IPS DF 6.9 (cell line): Measurements from ENCODE around the gene YPEL2.

ENCODE experiments used
- DNase-seq: peaks from one replicate; pipeline ENCODE4 v3.0.0-alpha.2; 2013; ENCODE audit warnings: low read depth, low spot score
- H3K27ac ChIP-seq: one replicate; pipeline ENCODE4 v1.5.1; 2013; ENCODE audit warnings: low read length, control low read depth
- H3K27me3 ChIP-seq: 2 replicates; pipeline ENCODE4 v1.6.1; 2013; ENCODE audit warnings: mild to moderate bottlenecking, low read length; ENCODE audit not compliant: control insufficient read depth, insufficient read depth
- H3K36me3 ChIP-seq: 2 replicates; pipeline ENCODE4 v1.6.1; 2013; ENCODE audit warnings: low read length; ENCODE audit not compliant: control insufficient read depth, insufficient read depth
- H3K4me1 ChIP-seq: 2 replicates; pipeline ENCODE4 v1.6.1; 2013; ENCODE audit warnings: low read length; ENCODE audit not compliant: control insufficient read depth, insufficient read depth
- H3K4me3 ChIP-seq: 2 replicates; pipeline ENCODE4 v1.5.1; 2013; ENCODE audit warnings: mild to moderate bottlenecking, low read length
- H3K9me3 ChIP-seq: 2 replicates; pipeline ENCODE4 v1.6.1; 2013; ENCODE audit warnings: low read length, inconsistent platforms; ENCODE audit not compliant: control insufficient read depth, insufficient read depth
- WGBS: extraction: QIAGEN DNeasy Blood & Tissue Kit; methylation state at CpG from one replicate; pipeline ENCODE4 v1.1.7; 2013; ENCODE audit warnings: mixed read lengths, missing lambda C conversion rate; ENCODE audit not compliant: insufficient read length, insufficient coverage; 5-methylcytosine and 5-hydroxymethylcytosine counted together

The YPEL2 gene

GRCh38 chr17:59357219-59357697 lies 25.8 kb downstream of the YPEL2 start:
- H3K27me3 ChIP-seq, result no peaks in the 10 kb centered on the region
- no peak overlapping the region for H3K27ac ChIP-seq
- H3K9me3 ChIP-seq, result no peaks in the 10 kb centered on the region
- no peak for DNase-seq
- no peak overlapping the region for H3K4me3 ChIP-seq
- no peaks in the 10 kb centered on the region for H3K4me1 ChIP-seq
- no peaks in the 10 kb centered on the region for H3K36me3 ChIP-seq

- DNase-seq, result no peak
- no peak overlapping the region for H3K27ac ChIP-seq
- H3K36me3 ChIP-seq, result no peaks in the 10 kb centered on the region
- H3K4me1 ChIP-seq, result no peaks in the 10 kb centered on the region
- WGBS, result no CpG with 5 or more reads among the region's 1 CpG
- no peaks in the 10 kb centered on the region for H3K9me3 ChIP-seq
- no peak overlapping the region for H3K4me3 ChIP-seq
- H3K27me3 ChIP-seq, result no peaks in the 10 kb centered on the region
These were observed 26.5 kb downstream of the YPEL2 start for GRCh38 chr17:59357929-59358328.

DNA sequence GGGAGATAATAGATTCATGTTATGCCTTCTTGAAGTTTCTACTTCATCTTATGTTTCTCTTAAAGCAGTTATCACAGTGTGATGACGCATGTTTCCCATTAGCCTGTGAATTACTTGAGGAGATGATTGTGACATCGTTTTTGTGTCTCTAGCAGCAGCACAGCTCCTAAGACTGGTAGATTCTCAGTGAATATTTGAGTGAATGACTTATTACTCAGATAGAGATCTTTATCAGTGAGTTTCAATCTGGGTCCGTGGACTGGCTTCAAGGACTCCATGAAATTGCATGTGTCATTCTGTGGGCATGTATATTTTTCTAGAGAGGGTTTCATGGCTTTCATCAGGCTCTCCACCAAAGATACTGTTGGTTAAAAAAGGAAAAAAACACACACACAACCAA lies 29.9 kb downstream of the YPEL2 start:
- DNase-seq, result no peak
- Histone ChIP-seq H3K27me3 (no peaks in the 10 kb centered on the region), H3K9me3 (no peaks in the 10 kb centered on the region), H3K4me3 (no peak overlapping the region), H3K4me1 (peaks cover 7% of the 10 kb centered on the region), H3K27ac (no peak overlapping the region), H3K36me3 (no peaks in the 10 kb centered on the region)
- no CpG with 5 or more reads among the region's 3 CpGs for WGBS

DNA sequence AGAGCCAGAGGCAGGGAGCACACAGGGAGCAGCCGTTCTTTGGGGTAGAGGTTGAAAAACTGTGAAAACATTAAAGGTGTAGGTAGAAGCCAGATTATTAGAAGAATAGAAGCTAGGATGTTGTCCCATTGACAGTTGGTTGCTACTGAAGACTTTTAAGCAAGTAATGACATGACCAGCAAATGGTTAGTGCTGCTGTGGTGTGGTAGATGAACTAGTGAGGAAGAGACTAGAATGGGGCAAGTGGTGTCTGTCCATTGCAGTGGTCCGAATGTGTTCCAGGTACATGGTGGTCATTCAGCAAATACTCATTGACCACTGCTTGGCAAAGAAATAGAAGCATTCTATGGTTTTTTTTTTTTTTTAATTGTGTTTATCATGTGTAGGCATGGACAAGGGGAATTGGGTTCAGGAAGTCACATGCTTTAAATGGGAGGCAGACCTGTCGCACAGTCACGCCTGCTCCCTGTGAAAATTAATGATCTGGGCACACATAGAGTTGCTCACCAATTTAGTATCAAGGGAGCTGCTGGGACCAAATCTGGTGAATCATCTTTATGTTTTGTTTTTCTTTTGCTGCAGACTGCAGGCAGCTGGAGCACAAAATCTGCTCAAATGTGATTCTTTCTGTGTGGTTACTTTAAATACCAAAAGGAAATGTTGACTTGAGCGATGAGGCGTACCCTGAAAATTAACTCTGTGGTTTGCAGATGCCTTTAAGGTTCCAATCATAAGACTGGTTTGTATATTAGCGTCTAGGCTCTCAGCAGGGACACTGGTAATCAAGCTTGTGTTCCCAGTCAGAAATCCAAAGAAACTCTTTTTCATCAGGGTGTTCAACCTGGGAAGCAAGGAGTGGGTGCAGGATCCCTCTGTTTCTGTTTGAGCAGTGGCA lies 30.7 kb downstream of the YPEL2 start:
- no peak overlapping the region for H3K27ac ChIP-seq
- peaks cover 10% of the 10 kb centered on the region for H3K4me1 ChIP-seq
- no CpG with 5 or more reads among the region's 7 CpGs for WGBS
- no peaks in the 10 kb centered on the region for H3K36me3 ChIP-seq
- H3K4me3 ChIP-seq, result no peak overlapping the region
- no peak for DNase-seq
- H3K9me3 ChIP-seq, result no peaks in the 10 kb centered on the region
- no peaks in the 10 kb centered on the region for H3K27me3 ChIP-seq

DNA sequence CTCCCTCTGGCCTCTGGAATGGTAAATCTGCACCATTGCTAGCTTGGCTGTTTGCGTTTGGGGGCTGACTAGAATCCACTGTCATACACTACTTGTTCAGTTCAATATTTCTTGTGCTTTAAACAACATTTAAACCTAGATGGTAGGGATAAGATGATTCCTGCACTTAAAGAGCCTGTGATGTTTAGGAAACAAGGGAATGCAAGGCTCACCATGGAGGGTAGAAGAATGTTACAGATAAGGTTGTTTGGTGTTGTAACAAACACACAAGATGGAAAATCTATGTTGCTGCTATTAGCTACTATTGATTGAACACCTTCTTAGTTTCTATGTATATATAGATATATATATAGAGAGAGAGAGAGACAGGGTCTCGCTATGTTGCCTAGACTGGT lies 31.4 kb downstream of the YPEL2 start:
- H3K27me3 ChIP-seq, result no peaks in the 10 kb centered on the region
- H3K4me3 ChIP-seq, result no peak overlapping the region
- no peak overlapping the region for H3K27ac ChIP-seq
- DNase-seq, result no peak
- H3K4me1 ChIP-seq, result peaks cover 12% of the 10 kb centered on the region
- no CpG with 5 or more reads among the region's 2 CpGs for WGBS
- no peaks in the 10 kb centered on the region for H3K9me3 ChIP-seq
- no peaks in the 10 kb centered on the region for H3K36me3 ChIP-seq

DNA sequence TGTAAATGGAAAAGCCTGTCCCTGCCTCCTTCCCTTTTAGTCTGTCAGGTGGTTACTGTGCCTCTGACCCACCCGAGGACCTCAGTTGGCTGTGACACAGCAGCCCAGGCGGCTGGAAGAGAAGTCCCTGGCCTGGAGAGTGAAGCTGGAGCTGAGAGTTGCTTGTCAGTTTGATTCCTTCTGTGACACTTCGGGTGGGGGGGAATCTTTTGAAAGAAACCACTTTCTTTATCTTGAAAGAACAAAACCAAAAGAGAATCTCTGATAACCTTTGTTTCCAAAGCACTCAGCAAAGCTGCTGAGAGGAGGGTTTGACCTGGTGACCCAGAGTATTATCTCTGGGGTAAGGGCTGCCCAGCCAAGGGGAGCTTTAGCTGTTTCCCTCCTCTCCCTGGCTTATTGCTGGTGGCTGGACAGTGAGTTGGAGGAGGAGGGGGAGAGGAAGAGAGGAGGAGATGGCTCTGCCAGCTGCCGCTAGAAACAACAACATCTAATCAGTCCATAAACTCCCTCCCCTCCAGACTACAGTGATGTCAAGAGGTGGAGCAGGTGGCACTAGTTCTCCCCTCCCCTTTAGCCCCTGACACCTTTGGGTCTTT lies 34.0 kb downstream of the YPEL2 start:
- no peak overlapping the region for H3K27ac ChIP-seq
- no peaks in the 10 kb centered on the region for H3K36me3 ChIP-seq
- no CpG with 5 or more reads among the region's 4 CpGs for WGBS
- H3K27me3 ChIP-seq, result no peaks in the 10 kb centered on the region
- H3K4me3 ChIP-seq, result no peak overlapping the region
- no peak for DNase-seq
- H3K9me3 ChIP-seq, result no peaks in the 10 kb centered on the region
- H3K4me1 ChIP-seq, result peaks cover 13% of the 10 kb centered on the region

DNA sequence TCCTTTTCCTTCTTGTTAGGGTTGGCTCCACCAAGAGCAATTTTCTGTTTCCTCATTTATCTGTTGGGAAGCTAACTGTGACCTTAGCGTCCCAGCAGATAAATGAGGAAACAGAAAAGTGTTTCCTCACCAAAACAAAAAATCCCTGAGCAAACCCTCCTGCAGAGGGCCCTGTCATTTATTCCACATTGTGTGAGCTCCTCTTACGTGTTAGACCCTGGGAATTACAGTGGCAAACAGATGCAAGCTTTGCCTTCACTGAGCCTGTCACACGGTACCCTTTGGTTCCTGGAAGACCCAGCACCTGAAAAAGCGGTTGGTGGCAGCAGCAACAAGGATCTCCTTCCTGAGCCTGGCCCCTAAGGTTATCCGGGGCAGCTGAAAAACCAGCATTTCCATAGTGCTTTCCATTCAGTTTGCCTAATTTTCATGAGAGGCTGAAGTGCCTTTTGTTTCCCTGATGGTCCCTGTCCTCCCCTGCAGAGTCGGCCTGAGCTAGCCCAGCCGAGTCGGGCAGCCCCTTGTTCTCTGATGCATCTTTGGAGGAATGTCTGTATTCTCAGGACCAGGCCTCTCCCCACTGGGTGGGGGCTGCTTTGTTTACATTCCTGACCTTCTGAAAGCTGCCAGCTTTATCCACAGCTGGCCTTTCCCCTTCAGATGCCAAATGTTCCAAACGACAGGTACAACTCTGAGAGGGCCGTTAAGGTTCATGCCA lies 34.7 kb downstream of the YPEL2 start:
- Histone ChIP-seq H3K4me1 (peaks cover 13% of the 10 kb centered on the region), H3K4me3 (no peak overlapping the region), H3K27me3 (no peaks in the 10 kb centered on the region), H3K27ac (no peak overlapping the region), H3K36me3 (no peaks in the 10 kb centered on the region), H3K9me3 (no peaks in the 10 kb centered on the region)
- DNase-seq, result peak; percentile 57
- WGBS, result no CpG with 5 or more reads among the region's 10 CpGs

DNA sequence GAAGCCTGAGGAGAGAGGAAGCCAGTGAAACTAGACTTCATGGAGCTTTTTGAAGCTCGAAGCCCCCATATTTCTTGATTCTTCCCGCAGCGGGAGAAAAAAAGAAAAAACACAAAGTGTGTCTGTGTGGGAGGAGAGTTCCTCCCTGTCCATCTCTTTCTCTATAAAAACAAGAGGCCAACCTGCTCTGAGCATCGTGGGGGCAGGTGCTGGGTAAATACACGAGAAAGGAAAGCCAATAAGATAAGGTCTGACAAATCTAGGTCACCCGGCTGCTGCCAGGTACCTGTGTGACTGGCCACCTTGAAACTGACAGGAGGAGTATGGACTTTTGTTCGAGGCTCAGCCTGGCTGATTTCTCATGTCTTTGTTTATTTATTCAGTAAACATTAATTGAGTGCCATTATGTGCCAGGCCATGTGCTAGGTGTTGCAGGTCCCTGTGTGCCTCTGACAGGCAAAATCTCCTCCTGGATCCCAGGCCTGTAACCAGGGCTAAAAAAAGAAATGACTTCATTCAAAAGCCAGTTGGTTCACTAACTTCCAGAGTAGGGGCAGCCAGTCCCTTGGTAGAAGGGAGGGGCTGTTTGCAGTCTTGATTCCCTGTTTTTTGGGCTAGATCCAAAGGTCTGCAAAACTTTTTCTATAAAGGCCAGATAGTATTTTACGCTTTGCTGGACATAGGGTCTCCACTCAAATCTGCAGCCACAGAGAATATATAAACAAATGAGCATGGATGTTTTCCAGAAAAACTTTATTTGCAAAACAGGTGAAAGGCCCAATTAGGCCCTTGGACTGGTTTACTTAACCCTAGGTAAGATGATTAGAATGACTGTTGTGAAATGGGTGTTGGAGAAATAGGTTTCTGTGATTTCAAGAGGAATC lies 35.6 kb downstream of the YPEL2 start:
- Histone ChIP-seq H3K4me1 (peaks cover 13% of the 10 kb centered on the region), H3K27ac (no peak overlapping the region), H3K36me3 (no peaks in the 10 kb centered on the region), H3K27me3 (no peaks in the 10 kb centered on the region), H3K4me3 (no peak overlapping the region), H3K9me3 (no peaks in the 10 kb centered on the region)
- no peak for DNase-seq
- WGBS, result no CpG with 5 or more reads among the region's 8 CpGs

GRCh38 chr17:59367657-59368045 lies 36.2 kb downstream of the YPEL2 start:
- WGBS, result no CpG with 5 or more reads among the region's 1 CpG
- Histone ChIP-seq H3K36me3 (no peaks in the 10 kb centered on the region), H3K4me3 (no peak overlapping the region), H3K9me3 (no peaks in the 10 kb centered on the region), H3K4me1 (peaks cover 13% of the 10 kb centered on the region), H3K27me3 (no peaks in the 10 kb centered on the region), H3K27ac (no peak overlapping the region)
- DNase-seq, result no peak
